Astrocyte (in vitro differentiated cells and primary cell): ENCODE data around the gene OR2F1.

Experiments used
- CTCF ChIP-seq: IDR thresholded peaks from 2 replicates; pipeline ENCODE4 v1.5.1; 2011; ENCODE audit warnings: low read depth, mild to moderate bottlenecking, inconsistent platforms, low read length, moderate library complexity; ENCODE audit not compliant: insufficient read depth
- EZH2 ChIP-seq: IDR thresholded peaks from 2 replicates; pipeline ENCODE4 v1.6.1; 2012; ENCODE audit warnings: mild to moderate bottlenecking, low read length, inconsistent platforms; ENCODE audit not compliant: insufficient read depth

- TF ChIP-seq EZH2 (no peak), CTCF (no peak)
Observed at GRCh38 chr7:143936087-143937009, 18.3 kb upstream of the OR2F1 start.
